ENCODE results near the gene PCDHGA3.
"Not testable (repeated sequence)": the region's sequence is repeated elsewhere in the genome, so short reads cannot be mapped to it uniquely, and the experiment has no call there.

Gene PCDHGA3

DNA sequence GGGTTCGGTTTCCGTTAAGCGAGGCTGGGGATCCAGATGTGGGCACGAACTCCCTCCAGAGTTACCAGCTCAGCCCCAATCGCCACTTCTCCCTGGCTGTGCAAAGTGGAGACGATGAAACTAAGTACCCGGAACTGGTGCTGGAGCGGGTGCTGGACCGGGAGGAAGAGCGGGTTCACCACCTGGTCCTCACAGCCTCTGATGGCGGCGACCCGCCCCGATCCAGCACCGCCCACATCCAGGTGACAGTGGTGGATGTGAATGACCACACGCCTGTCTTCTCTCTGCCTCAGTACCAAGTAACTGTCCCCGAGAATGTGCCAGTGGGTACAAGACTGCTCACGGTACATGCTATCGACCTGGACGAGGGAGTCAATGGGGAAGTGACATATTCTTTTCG, 39.7 kb downstream of the PCDHGA3 start:
- no peak for DNase-seq (ENCODE audit: low read depth)

DNA sequence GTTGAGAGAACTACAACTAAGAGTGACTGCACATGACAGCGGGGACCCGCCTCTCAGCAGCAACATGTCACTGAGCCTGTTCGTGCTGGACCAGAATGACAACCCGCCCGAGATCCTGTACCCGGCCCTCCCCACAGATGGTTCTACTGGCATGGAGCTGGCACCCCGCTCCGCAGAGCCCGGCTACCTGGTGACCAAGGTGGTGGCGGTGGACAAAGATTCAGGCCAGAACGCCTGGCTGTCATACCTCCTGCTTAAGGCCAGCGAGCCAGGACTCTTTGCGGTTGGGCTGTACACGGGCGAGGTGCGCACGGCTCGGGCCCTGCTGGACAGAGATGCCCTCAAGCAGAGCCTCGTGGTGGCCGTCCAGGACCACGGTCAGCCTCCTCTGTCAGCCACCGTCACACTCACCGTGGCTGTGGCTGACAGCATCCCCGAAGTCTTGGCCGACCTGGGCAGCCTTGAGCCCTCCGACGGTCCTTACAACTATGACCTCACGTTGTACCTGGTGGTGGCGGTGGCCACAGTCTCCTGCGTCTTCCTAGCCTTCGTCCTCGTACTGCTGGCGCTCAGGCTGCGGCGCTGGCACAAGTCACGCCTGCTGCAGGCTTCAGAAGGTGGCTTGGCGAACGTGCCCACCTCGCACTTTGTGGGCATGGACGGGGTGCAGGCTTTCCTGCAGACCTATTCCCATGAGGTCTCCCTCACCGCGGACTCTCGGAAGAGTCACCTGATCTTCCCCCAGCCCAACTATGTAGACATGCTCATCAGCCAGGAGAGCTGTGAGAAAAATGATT, 41.0 kb downstream of the PCDHGA3 start:
- DNase-seq (ENCODE audit: low read depth), result no peak

DNA sequence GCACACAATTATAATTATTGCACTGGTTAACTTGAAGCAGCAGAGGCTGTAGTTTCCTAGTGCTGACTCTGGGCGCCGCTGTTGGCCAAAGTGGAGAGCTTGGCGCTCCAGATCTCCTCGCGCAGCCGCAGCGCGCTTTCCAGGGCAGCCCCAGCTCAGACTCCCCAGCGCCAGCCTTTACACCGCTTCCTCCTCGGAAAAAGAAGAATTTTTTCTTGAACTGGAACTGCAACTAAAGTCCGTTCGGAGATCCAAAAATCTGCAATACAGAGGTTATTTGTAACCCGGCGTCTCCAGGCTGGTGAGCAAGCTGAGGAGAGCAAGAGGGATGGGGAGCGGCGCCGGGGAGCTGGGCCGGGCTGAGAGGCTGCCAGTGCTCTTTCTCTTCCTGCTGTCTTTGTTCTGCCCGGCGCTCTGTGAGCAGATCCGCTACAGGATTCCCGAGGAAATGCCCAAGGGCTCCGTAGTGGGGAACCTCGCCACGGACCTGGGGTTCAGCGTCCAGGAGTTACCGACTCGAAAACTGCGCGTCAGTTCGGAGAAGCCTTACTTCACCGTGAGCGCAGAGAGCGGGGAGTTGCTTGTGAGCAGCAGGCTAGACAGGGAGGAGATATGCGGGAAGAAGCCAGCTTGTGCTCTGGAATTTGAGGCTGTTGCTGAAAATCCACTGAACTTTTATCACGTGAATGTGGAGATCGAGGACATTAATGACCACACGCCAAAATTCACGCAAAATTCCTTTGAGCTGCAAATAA, 44.1 kb downstream of the PCDHGA3 start, which contains the start of gene PCDHGB4:
Gene PCDHGB4 (plus strand): TSS at position 142 of the 755 bp plus-strand sequence. CDS start 187 bp downstream, at position 329.
- DNase-seq (ENCODE audit: low read depth), result not testable (repeated sequence)

DNA sequence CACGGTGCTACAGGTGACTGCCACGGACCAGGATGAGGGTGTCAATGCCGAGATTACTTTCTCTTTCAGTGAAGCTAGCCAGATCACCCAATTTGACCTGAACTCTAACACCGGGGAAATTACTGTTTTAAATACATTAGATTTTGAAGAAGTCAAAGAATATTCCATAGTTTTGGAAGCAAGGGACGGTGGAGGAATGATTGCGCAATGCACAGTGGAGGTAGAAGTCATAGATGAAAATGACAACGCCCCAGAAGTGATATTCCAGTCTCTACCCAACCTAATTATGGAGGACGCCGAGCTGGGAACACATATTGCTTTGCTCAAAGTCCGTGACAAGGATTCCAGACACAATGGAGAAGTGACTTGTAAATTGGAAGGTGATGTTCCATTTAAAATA, 45.0 kb downstream of the PCDHGA3 start:
- no peak for DNase-seq (ENCODE audit: low read depth)

DNA sequence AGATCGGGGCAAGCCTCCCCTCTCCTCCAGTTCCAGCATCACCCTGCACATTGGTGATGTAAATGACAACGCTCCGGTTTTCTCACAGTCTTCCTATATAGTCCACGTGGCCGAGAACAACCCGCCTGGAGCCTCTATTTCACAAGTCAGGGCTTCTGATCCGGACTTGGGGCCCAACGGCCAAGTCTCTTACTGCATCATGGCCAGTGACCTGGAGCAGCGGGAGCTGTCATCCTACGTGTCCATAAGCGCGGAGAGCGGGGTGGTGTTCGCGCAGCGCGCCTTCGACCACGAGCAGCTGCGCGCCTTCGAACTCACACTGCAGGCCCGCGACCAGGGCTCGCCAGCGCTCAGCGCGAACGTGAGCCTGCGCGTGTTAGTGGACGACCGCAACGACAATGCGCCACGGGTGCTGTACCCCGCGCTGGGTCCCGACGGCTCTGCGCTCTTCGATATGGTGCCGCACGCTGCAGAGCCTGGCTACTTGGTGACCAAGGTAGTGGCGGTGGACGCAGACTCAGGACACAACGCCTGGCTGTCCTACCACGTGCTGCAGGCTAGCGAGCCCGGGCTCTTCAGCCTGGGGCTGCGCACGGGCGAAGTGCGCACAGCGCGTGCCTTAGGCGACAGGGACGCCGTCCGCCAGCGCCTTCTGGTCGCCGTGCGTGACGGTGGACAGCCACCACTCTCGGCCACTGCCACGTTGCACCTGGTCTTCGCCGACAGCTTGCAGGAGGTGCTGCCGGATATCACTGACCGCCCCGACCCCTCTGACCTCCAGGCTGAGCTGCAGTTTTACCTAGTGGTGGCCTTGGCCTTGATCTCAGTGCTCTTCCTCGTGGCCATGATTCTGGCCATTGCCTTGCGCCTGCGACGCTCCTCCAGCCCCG, 45.8 kb downstream of the PCDHGA3 start:
- no peak for DNase-seq (ENCODE audit: low read depth)

DNA sequence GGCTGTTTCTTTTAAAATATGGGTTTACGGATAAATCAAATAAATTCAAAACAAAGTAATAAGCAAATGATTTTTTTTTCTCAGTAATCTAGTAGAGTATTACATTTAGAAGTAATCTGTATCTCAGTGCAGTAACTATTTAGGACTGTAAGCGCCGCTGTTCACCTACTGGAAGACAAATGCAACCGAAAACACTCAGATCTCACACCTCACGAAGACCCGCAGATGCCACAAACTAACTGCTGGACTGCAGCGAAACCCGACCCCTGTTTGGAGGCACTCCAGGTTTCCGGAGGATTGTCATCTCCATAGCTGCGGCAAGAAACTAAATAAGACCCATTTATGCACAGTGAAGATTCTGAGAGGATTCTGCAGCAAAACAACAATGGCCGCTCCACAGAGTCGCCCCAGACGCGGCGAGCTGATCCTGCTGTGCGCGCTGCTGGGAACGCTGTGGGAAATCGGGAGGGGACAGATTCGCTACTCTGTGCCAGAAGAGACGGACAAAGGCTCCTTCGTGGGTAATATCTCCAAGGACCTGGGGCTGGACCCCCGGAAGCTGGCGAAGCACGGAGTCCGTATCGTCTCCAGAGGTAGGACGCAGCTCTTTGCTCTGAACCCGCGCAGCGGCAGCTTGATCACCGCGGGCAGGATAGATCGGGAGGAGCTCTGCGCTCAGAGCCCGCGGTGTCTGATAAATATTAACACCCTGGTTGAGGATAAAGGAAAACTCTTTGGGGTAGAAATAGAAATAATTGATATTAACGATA, 49.0 kb downstream of the PCDHGA3 start, which contains the start of gene PCDHGA8:
Gene PCDHGA8 (plus strand): TSS at position 205 of the 770 bp plus-strand sequence. CDS start 181 bp downstream, at position 386.
- DNase-seq (ENCODE audit: low read depth), result no peak

DNA sequence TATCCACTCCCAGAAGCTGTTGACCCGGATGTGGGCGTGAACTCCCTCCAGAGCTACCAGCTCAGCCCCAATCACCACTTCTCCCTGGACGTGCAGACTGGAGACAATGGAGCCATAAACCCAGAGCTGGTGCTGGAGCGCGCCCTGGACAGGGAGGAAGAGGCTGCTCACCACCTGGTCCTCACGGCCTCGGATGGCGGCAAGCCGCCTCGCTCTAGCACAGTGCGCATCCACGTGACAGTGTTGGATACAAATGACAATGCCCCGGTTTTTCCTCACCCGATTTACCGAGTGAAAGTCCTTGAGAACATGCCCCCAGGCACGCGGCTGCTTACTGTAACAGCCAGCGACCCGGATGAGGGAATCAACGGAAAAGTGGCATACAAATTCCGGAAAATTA, 49.6 kb downstream of the PCDHGA3 start:
- no peak for DNase-seq (ENCODE audit: low read depth)

DNA sequence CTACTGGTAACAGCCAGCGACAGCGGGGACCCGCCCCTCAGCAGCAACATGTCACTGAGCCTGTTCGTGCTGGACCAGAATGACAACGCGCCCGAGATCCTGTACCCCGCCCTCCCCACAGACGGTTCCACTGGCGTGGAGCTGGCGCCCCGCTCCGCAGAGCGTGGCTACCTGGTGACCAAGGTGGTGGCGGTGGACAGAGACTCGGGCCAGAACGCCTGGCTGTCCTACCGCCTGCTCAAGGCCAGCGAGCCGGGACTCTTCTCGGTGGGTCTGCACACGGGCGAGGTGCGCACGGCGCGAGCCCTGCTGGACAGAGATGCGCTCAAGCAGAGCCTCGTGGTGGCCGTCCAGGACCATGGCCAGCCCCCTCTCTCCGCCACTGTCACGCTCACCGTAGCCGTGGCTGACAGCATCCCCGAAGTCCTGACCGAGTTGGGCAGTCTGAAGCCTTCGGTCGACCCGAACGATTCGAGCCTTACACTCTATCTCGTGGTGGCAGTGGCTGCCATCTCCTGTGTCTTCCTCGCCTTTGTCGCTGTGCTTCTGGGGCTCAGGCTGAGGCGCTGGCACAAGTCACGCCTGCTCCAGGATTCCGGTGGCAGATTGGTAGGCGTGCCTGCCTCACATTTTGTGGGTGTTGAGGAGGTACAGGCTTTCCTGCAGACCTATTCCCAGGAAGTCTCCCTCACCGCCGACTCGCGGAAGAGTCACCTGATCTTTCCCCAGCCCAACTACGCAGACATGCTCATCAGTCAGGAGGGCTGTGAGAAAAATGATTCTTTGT, 51.0 kb downstream of the PCDHGA3 start:
- DNase-seq (ENCODE audit: low read depth), result not testable (repeated sequence)
